NB4 (cell line): ENCODE measurements around the gene NEK5.

Experiments used
- DNase-seq: peaks from one replicate; pipeline ENCODE4 v3.0.0; 2010; ENCODE audit warnings: low read depth
- H3K4me3 ChIP-seq: one replicate; pipeline ENCODE4 v1.5.1; 2011; ENCODE audit warnings: mild to moderate bottlenecking, low read depth, low read length, moderate library complexity
- MYC ChIP-seq: IDR thresholded peaks from 2 replicates; pipeline ENCODE4 v1.6.1; 2011; ENCODE audit warnings: low read depth, low read length
- POLR2A ChIP-seq: IDR thresholded peaks from 2 replicates; pipeline ENCODE4 v1.6.1; 2011; ENCODE audit warnings: mild to moderate bottlenecking; ENCODE audit not compliant: insufficient read length; ENCODE audit errors: extremely low read depth
- TF ChIP-seq, protein P1 (sequence below): IDR thresholded peaks from 2 replicates; pipeline ENCODE4 v1.6.1; 2011; ENCODE audit warnings: low read depth, low read length
- TF ChIP-seq, protein P2 (sequence below): IDR thresholded peaks from one replicate; pipeline ENCODE4 v1.5.1; 2012; ENCODE audit warnings: low read depth, low read length

Gene NEK5

DNA sequence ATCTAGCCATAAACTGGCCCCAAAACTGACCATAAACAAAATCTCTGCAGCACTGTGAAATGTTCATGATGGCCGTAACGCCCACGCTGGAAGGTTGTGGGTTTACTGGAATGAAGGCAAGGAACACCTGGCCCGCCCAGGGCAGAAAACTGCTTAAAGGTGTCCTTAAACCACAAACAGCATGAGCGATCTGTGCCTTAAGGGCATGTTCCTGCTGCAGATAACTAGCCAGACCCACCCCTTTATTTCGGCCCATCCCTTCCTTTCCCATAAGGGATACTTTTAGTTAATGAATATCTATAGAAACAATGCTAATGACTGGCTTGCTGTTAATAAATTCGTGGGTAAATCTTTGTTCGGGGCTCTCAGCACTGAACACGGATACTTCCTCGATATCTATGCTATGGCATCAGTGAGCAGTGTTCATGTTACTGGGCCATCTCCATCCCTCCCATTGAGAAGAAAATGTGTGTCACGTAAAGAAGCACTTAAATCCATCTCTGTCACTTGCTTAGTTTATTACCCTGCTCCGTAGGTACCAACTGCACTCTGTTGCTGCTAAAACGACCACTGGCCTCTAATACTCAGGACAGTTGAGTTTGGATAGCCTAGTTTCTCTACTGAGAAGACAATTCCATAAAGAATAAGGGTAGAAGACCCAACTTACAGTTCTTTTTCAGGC is 122.9 kb downstream of the NEK5 start:
- no peak for DNase-seq
- TF ChIP-seq MYC (no peak), POLR2A (no peak)
- TF ChIP-seq, protein P1, sequence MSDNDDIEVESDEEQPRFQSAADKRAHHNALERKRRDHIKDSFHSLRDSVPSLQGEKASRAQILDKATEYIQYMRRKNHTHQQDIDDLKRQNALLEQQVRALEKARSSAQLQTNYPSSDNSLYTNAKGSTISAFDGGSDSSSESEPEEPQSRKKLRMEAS: no peak
- TF ChIP-seq, protein P2, sequence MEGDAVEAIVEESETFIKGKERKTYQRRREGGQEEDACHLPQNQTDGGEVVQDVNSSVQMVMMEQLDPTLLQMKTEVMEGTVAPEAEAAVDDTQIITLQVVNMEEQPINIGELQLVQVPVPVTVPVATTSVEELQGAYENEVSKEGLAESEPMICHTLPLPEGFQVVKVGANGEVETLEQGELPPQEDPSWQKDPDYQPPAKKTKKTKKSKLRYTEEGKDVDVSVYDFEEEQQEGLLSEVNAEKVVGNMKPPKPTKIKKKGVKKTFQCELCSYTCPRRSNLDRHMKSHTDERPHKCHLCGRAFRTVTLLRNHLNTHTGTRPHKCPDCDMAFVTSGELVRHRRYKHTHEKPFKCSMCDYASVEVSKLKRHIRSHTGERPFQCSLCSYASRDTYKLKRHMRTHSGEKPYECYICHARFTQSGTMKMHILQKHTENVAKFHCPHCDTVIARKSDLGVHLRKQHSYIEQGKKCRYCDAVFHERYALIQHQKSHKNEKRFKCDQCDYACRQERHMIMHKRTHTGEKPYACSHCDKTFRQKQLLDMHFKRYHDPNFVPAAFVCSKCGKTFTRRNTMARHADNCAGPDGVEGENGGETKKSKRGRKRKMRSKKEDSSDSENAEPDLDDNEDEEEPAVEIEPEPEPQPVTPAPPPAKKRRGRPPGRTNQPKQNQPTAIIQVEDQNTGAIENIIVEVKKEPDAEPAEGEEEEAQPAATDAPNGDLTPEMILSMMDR: no peak
- no peak overlapping the region for H3K4me3 ChIP-seq

DNA sequence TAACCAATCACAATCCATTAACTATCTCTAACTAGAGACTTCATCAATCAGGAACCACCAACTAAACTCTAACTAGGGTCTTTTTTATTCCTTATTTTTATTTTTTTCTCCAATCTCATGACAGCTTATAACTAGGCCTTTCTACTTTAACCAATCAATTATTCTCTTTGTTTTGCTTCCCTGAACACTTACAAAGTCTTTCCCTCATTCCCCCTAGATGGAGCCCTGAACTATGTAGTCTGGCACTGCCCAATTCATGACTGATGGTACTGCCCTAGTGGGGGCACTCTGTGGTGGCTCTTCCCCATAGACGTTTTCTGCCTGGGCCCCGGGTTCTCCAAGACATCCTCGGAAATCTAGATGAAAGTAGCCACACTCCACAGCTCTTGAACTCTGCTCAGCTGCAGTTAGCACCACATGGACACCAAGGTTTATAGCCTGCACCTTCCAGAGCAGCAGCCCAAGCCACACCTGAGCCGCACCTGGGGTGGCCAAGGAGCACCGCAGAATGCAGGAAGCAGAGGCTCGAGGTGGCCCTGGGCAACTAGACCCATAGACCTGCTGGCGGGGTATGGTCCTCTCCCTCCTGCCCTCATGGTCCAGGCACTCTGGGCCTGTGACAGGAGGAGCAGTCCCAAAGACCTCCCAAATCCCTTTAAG is 124.2 kb downstream of the NEK5 start:
- DNase-seq: peak; percentile 25
- TF ChIP-seq, protein P1: no peak
- no peak for TF ChIP-seq MYC
- no peak for TF ChIP-seq POLR2A
- TF ChIP-seq, protein P2: no peak
- H3K4me3 ChIP-seq: no peak overlapping the region

DNA sequence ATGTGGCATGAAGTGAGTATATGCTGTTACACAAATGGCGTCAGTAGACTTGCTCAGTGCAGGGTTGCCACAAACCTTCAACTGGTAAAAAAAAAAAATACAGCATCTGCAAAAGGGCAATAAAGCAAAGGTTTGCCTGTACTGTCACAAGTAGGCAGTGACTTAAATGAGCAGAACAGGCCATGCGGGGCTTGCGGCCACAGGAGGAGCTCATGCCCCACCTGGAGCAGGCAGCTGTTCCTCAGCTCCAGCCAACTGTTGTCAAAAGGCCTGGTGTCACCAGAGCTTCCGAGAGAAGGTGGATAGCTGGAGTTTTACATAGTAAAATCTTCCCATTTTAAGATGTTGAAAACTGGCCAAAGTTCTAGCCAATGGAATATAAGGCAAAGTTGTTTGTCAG is 125.3 kb downstream of the NEK5 start:
- H3K4me3 ChIP-seq: no peak overlapping the region
- no peak for DNase-seq
- TF ChIP-seq POLR2A: no peak
- TF ChIP-seq, protein P1: no peak
- TF ChIP-seq, protein P2: no peak
- no peak for TF ChIP-seq MYC

DNA sequence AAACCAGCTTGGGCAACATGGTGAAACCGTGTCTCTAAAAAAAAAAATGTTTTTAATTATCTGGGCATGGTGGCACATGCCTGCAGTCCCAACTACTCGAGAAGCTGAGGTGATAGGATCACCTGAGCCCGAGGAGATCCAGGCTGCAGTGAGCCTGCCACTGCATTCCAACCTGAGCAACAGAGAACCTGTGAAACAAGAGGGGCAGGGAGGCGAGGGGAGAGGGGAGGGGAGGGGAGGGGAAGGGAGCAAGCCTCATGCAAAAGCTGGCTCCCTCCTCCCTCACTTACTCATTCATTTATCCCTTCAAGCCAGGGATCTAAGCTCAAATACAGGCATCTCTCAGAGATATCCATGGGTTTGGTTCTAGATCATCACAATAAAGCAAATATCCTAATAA is 126.5 kb downstream of the NEK5 start:
- TF ChIP-seq, protein P2: no peak
- TF ChIP-seq, protein P1: no peak
- TF ChIP-seq MYC: no peak
- TF ChIP-seq POLR2A: no peak
- DNase-seq: no peak
- H3K4me3 ChIP-seq: no peak overlapping the region

DNA sequence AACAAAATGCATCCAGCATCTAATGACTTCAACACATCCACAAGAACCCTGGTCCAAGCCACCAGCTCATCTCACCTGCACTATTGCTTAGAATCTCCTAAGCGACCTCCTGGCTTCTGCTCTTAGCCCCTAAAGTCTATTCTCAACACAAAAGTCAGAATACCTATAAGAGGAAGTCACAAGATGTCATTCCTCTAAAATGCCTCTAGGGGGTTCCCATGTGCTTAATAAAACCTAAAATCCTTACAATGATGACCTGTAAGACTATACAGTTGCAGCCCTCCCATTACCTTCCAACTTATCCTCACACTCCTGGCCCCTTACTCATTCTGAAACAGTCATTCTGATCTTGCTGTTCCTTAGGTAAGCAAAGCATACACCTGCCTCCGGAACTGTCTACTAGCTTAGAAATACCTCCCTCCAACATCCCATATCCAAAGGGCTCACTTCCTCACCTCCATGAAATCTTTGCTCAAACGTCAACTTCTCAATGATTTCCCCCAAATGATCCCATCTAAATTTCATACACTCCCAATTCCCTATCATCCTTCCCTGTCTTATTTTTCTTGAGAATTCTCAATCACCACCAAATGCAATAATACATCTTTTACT is 127.6 kb downstream of the NEK5 start:
- no peak overlapping the region for H3K4me3 ChIP-seq
- TF ChIP-seq POLR2A (no peak), MYC (peak; percentile 57; the same call in 1 of the 2 replicates)
- TF ChIP-seq, protein P1: peak; percentile 86
- TF ChIP-seq, protein P2: peak; percentile 67
- peak; percentile 70 for DNase-seq
